HG02885 (cell line): Measurements from ENCODE around the gene BBLN.

Experiments
- ATAC-seq: cut with Tn5 transposase; IDR thresholded peaks from one replicate; pipeline ENCODE4 v1.9.1; 2021; ENCODE audit warnings: mild to moderate bottlenecking; ENCODE audit not compliant: unreplicated experiment, poor library complexity

BBLN gene

GRCh38 chr9:128185979-128186965 is 26.2 kb downstream of the BBLN start:
- no peak for ATAC-seq

DNA sequence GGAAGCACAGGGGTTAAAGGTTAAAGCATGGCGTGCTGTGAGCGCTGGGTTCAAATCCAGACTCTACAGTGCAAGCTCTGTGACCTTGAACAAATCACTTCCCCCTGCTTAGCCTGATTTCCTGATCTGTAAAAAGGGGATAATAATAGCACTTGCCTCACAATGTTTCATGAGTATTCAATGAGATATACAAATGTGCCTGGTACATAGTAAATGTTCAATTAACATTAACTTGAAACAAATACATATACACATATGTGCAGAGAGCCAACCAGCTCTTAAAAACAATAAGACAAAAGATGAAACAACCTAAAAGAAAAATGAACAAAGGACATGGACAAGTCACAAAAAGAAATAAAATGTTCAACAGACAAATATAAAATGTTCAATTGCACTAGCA is 27.3 kb downstream of the BBLN start:
- no peak for ATAC-seq

DNA sequence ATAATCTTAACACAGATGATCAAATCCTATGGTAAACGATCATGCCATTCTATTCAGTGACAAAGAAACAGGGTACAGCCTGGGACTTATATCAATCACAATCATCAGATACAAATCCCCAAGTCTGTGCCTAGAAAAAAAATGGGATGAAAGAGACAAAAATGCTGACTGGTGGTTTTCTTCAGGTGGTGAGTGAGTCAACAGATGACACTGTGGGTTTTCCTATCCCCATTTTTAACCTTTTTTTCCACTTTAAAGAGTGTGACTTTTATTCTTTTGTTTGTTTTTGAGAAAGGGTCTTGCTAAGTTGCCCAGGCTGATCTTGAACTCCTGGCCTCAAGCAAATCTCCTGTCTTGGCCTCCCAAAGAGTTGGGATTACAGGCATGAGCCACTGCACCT is 28.1 kb downstream of the BBLN start:
- ATAC-seq = no peak

DNA sequence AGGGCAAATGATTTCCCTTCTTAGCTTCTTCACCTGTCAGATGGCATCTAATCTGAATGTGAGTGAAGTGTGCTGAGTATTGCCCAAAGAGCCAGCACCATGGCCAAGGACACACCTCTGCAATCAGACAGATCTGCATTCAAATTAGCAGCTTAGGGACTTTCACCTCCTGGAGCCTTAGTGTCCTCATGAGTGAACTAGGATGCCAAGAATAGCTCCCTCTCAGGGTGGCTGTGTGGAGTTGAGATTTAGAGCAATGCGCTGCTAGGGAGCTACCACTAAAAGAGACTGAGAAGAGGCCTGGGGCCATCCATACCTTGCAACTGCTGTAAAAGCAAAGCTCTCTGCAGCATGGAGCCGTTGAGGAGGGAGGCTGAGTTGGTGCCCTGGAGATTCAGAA is 29.9 kb downstream of the BBLN start:
- no peak for ATAC-seq

DNA sequence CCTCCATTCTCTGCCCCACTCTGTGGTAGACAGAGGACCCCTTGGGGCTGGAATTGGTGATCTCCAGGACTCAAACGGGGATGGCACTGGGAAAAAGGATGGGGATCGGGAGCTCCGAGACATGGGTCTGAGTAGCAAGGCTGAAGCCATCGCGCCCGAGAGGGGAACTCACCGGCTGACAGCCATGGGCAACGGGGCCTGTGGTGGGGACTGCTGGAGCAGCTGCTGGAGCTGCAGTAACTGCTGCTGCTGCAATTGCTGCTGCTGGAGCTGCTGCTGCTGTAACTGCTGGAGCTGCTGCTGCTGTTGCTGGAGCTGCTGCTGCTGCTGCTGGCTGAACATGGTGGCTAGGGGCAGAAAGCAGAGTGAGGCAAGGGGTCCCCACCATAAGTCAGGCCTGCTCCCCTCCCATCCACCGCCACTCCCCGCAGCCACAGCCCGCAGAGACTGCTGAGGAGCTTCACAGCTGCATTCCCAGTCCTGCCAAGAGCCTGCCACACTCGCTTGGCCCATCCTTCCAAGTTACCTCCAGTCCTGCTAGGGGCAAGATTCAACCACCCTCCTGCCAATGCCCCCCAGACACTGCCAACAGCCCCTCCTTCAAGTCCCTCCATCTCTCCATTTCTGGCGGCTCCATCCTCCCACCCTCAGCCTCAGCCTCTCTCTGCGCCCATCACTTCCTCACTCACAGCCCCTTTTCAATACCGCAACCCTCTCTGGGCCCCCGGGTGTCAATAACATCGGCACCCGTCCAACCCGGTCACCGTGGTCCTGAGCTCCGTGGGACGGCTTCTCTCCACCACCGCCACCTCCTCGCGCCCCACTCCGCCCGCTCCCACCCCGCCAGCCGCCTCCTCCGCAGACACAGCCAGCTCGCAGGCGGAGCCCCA is 30.7 kb downstream of the BBLN start:
- no peak for ATAC-seq

DNA sequence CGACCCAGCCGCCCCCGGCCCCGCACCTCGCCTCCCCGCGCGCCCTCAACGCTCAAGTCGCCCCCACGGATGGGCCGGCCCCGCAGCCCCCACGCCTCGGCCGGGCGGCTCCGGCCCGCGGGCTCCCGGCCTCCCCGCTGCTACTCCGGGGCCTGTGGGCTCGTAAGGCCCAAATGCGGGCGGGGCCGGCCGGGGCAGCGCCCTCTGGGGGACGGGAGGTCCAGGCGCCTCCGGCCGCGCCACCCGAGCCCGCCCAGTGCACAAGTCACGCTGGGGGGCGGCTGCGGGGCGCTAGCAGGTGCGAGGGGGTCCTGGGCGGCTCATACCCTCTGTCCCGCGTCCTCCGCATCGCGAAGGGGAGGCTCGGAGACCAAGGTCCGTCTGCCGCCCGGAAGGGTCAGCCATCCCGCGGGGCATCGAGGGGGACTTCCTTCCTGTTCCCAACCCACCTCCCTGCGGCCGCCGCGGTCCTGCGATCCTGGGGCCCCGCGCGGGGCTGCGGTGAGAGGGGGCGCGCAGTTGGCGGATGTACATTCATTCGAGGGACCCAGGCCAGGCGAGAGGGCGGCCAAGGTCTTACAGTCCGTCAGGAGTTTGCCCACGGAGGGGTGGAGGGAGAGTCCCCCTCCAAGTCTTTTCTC is 31.5 kb downstream of the BBLN start, which contains the start of gene CIZ1:
TSS of gene CIZ1 (minus strand) at position 167 of the 641 bp plus-strand sequence. CDS start 715 bp downstream, outside the sequence.
- ATAC-seq = peak; percentile 78

DNA sequence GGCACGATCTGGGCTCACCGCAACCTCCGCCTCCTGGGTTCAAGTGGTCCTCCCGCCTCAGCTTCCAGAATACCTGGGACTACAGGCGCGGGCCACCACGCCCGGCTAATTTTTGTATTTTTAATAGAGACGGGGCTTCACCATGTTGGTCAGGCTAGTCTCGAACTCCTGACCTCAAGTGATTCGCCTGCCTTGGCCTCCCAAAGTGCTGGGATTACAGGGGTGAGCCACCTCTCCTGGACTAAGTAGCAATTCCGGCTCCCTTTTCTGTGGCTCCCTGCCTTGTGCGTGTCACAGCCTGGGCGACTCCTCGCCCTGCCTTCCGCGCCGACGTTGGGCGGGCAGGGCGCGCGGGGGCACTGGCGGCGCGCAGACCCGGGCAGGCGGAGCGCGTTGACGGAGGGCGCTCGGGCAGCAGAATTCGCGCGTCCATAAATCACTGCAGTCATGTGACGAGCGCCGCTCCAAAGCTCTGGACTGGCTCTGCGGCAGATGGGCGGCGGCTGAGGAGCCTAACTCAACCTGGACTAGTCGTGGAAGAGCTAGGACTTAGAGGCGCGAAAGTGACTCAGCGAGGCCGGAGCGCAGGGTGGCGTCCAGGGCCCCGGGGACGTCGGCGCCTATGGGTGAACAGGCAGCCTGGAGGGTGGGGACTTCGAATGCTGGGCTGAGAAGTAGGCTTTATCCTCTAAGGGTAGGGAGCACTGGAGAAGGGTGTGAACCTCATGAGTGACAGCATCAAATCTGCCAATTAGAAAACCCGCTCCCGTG is 32.7 kb downstream of the BBLN start:
- ATAC-seq = peak; percentile 59

DNA sequence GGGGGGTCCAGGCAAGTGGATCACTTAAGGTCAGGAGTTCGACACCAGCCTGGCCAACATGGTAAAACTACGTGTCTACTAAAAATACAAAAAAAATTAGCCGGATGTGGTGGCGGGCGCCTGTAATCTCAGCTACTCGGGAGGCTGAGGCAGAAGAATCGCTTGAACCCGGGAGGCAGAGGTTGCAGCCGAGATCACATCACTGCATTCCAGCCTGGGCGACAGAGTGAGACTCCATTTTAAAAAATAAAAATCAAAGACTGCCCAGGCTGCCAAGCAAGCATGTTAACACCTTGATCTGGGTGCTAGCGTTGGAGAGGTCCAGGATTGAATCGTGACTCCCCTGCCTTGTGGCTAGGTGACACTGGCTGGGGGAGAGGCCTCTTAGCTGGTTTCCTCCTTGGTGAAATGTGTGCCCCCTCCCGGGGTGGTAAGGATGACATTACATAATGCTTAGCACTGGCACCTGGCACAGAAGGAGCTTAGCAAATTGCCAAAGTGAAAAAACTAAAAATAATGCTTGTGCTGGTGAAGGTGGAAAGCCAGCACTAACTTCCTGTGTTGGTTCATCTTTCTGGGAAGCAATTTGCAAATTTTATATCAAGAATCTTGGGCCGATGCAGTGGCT is 33.5 kb downstream of the BBLN start:
- ATAC-seq = no peak

GRCh38 chr9:128201441-128202369 is 41.6 kb downstream of the BBLN start:
- no peak for ATAC-seq

DNA sequence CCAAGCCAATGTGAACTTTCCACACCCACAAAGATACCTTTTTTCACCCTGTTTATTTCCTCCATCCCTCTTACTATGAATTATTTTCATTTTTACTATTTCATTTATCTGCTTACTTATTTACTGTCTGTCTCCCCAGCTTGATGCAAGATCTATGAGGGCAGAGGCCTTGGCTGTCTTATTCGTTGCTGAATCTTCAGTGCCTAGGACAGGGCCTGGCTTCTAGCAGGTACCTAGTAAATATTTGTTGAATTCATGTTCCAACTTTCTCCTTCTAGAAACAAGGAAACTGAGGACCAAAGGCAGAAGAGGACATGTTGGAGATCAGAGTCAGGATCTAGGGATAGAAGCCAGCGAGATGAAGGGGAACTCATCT is 42.6 kb downstream of the BBLN start:
- ATAC-seq = no peak

DNA sequence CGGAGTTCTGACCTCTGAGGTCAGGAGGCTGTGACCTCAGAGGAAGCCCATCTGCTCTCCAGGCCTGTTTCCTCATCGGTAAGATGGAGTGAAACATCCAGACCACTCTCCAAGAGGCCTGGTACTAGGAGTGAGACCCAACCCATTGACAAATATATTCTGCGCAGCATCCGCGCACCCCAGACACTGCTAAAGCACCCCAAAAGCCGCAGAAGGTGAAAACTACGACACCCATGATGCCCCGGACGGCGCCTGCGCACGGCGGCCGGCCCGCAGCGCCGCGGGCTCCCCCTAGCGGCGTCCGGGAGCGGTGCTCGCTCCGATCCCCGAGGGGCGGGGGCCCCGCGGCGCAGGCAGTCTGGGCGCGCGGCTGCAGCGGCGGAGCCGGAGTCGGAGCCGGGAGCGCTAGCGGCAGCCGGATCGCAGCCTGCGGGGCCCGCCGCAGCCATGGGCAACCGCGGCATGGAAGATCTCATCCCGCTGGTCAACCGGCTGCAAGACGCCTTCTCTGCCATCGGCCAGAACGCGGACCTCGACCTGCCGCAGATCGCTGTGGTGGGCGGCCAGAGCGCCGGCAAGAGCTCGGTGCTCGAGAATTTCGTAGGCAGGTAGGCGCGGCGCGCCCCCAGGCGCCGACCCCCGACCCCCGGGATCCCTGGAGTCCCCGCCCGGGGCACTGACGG is 43.1 kb downstream of the BBLN start, which contains the start of gene DNM1:
TSS of gene DNM1 (plus strand) at position 356 of the 683 bp plus-strand sequence. CDS start at position 448, 92 bp downstream.
- peak; percentile 83 for ATAC-seq

GRCh38 chr9:128203707-128204551 is 43.9 kb downstream of the BBLN start:
- ATAC-seq = no peak

DNA sequence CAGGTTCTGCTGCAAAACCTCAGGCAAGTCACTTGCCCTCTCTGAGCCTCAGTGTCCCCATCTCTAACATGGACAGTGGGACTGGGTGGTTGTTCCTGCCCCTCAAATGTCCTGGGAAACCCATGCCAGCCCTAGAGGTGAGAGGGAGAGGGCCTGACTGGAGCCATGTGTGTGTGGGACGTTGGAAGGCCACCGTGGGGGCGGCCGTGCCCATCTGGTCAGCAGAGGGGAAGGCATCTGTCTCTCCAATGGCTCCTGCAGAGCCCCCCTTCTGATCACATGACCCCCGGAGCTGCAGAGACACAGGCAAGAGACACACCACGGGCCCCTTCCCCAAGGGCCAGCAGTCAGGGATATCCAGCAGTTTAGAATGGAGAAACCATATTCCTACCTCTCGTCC is 44.8 kb downstream of the BBLN start:
- ATAC-seq = no peak

DNA sequence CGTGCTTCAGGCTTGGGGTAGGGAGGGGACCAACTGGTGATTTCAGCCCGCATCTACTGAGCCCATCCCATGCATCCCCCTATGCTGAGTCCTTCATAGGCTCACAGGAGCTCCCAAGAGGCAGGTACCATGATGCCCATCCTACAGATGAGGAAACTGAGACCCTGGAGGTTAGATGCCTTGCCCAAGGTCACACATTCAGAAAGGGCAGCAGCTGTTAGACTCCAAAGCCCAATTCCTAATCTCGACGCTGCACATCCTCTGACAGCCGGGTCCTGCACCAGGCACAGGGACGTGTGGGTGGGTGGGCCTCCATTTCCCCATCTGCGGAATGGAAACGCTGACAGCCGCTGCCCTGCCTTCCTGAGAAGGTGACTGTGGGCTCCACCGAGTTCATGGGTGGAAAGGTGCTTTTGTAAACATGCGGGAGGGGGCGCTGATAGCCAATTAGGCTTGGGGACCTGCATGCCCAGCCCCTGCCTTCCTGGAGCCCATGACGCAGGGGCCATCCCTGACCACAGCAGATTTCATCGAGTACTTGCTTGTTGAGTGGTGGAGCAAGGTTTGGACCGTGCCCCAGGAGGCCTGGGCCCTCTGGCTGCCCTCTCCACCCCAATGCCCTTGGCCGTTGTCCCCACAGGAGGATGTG is 45.4 kb downstream of the BBLN start:
- ATAC-seq = no peak

DNA sequence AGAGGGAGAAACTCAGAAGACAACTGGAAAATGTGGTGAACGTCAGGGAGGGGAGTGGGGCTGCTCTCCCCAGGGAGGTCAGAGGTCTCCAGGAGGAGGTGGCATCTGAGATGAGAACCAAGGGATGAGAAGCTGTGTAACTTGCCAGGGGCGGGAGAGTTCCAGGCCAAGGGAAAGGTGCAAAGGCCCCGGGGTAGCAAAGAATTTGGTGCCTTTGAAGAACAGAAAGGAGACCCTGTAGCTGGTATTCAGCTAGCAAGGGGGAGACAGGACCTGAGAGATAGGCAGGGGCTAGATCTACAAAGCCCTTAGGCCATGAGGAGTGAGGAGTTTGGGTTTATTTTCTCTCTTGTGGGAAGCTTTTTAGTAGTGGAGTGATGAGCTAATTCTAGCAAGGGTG is 46.4 kb downstream of the BBLN start:
- no peak for ATAC-seq
